GM12878 (cell line): ENCODE results near the gene MCM8. TPM values are rescaled to one million over a fixed set of nuclear protein-coding genes. Genes with fewer than 3 reads are reported as not detected.

ENCODE experiments used
- ATAC-seq: fragments of 200-7000 bp; cut with Tn5 transposase; 3 replicates; pipeline ENCODE4 v1.9.1; 2020; ENCODE audit warnings: mild to moderate bottlenecking, moderate library complexity
- BruUV-seq: library from RNA; stranded (reverse); fragments of 400-500 nt; replicated peaks from 2 replicates; lab custom pipeline; 2021; lab: Mats Ljungman, UMichigan
- CTCF ChIA-PET: fragments of 300-600 bp; sonication (Branson Sonifier 250); formaldehyde crosslinking; extraction: SDS; loops from one replicate; lab custom pipeline; 2021; ENCODE audit warnings: inconsistent platforms; lab: Yijun Ruan, JAX
- POLR2A ChIA-PET: fragments of 350-600 bp; formaldehyde crosslinking; extraction: SDS; loops from one replicate; lab custom pipeline; 2021; ENCODE audit warnings: inconsistent platforms; lab: Charles Lee
- RAD21 ChIA-PET: fragments of 300-600 bp; sonication (Branson Sonifier 250); formaldehyde crosslinking; loops from one replicate; lab custom pipeline; 2023; ENCODE audit warnings: antibody characterized with exemption; ENCODE audit not compliant: unreplicated experiment; lab: Charles Lee
- SMC1A ChIA-PET: fragments of 300-600 bp; sonication (Branson Sonifier 250); formaldehyde crosslinking; loops from one replicate; lab custom pipeline; 2023; ENCODE audit not compliant: unreplicated experiment, uncharacterized antibody; lab: Charles Lee
- DNase-seq: peaks from one replicate; pipeline ENCODE4 v3.0.0-alpha.2; 2011; ENCODE audit warnings: low read depth, low spot score
- FAIRE-seq: peaks from 3 replicates; lab custom pipeline; 2011; peaks lifted over from hg19 to GRCh38; lab: Jason Lieb, UNC
- H2AFZ ChIP-seq: 2 replicates; pipeline ENCODE4 v1.6.0; 2011; ENCODE audit warnings: low read depth, low read length, control low read depth; ENCODE audit not compliant: control insufficient read depth
- H3K27ac ChIP-seq: 2 replicates; pipeline ENCODE4 v1.5.1; 2011; ENCODE audit warnings: control low read depth; ENCODE audit not compliant: control insufficient read depth, insufficient read depth
- H3K27me3 ChIP-seq, 2 experiments: replicated peaks in 1 of 2; 2 replicates each; pipeline versions ENCODE4 v1.6.0 to v1.6.1; 2011; ENCODE audit warnings: low read length in 1 of 2; ENCODE audit not compliant: control insufficient read depth in 2 of 2, insufficient read depth in 2 of 2
- H3K36me3 ChIP-seq, 2 experiments: 2 replicates each; pipeline ENCODE4 v1.5.1; 2011; ENCODE audit warnings: low read length in 1 of 2; ENCODE audit not compliant: control insufficient read depth in 2 of 2, insufficient read depth in 2 of 2
- H3K4me1 ChIP-seq: 2 replicates; pipeline ENCODE4 v1.6.1; 2011; ENCODE audit warnings: mild to moderate bottlenecking, low read length, moderate library complexity, mixed read lengths; ENCODE audit not compliant: control insufficient read depth, insufficient read depth
- H3K4me2 ChIP-seq: 2 replicates; pipeline ENCODE4 v1.6.0; 2011; ENCODE audit warnings: control low read depth; ENCODE audit not compliant: control insufficient read depth, insufficient read depth
- H3K4me3 ChIP-seq: fragments of 200-600 bp; sonication (generic); 2 replicates; pipeline ENCODE4 v1.5.1; 2016
- H3K79me2 ChIP-seq: 2 replicates; pipeline ENCODE4 v1.6.0; 2011; ENCODE audit warnings: low read length; ENCODE audit not compliant: control insufficient read depth, insufficient read depth
- H3K9ac ChIP-seq: 2 replicates; pipeline ENCODE4 v1.8.0; 2011; ENCODE audit warnings: low read length, control low read depth, mixed read lengths; ENCODE audit not compliant: control insufficient read depth, insufficient read depth
- H3K9me3 ChIP-seq: replicated peaks from 3 replicates; pipeline ENCODE4 v1.5.1; 2011; ENCODE audit warnings: mild to moderate bottlenecking, low read length; ENCODE audit not compliant: control insufficient read depth, insufficient read depth
- H4K20me1 ChIP-seq: 2 replicates; pipeline ENCODE4 v1.6.0; 2011; ENCODE audit not compliant: control insufficient read depth, insufficient read depth
- BRCA1 ChIP-seq: IDR thresholded peaks from 2 replicates; pipeline ENCODE4 v1.6.1; 2011; ENCODE audit warnings: low read depth, low read length, improper control_type of control experiment
- CBX3 ChIP-seq: fragments of 200-600 bp; sonication (generic); IDR thresholded peaks from 2 replicates; pipeline ENCODE4 v1.6.1; 2016; ENCODE audit warnings: low read depth, borderline replicate concordance
- CHD2 ChIP-seq: IDR thresholded peaks from 2 replicates; pipeline ENCODE4 v1.6.1; 2011; ENCODE audit warnings: low read depth, low read length, improper control_type of control experiment, borderline replicate concordance
- EGR1 ChIP-seq, 2 experiments: IDR thresholded peaks; 1 replicate in 1 of 2; 2 replicates in 1 of 2; pipeline ENCODE4 v1.6.1; 2011 to 2012; ENCODE audit warnings: low read depth in 2 of 2, low read length in 2 of 2, borderline replicate concordance in 1 of 2, mild to moderate bottlenecking in 1 of 2, moderate library complexity in 1 of 2
- FOXK2 ChIP-seq: fragments of 450-650 bp; IDR thresholded peaks from 2 replicates; pipeline ENCODE4 v1.6.1; 2017; ENCODE audit warnings: mild to moderate bottlenecking, moderate library complexity
- GABPA ChIP-seq: IDR thresholded peaks from 2 replicates; pipeline ENCODE4 v1.6.1; 2014; ENCODE audit warnings: antibody characterized with exemption, low read depth, mild to moderate bottlenecking, inconsistent platforms
- JUNB ChIP-seq: IDR thresholded peaks from 2 replicates; pipeline ENCODE4 v1.6.1; 2016; ENCODE audit warnings: antibody characterized with exemption, mild to moderate bottlenecking
- JUND ChIP-seq: IDR thresholded peaks from 2 replicates; pipeline ENCODE4 v1.6.1; 2012; ENCODE audit warnings: low read depth, mild to moderate bottlenecking, low read length, improper control_type of control experiment, moderate library complexity
- RELA ChIP-seq: fragments of 450-650 bp; IDR thresholded peaks from 2 replicates; pipeline ENCODE4 v1.8.0; 2014; ENCODE audit warnings: borderline replicate concordance; ENCODE audit not compliant: partially characterized antibody
- STAT3 ChIP-seq: IDR thresholded peaks from 2 replicates; pipeline ENCODE4 v1.6.1; 2011; ENCODE audit warnings: low read depth, low read length, improper control_type of control experiment
- TARDBP ChIP-seq: IDR thresholded peaks from 2 replicates; pipeline ENCODE4 v1.6.1; 2016; ENCODE audit warnings: borderline replicate concordance
- TBL1XR1 ChIP-seq: IDR thresholded peaks from 2 replicates; pipeline ENCODE4 v1.6.1; 2012; ENCODE audit warnings: low read depth, low read length, improper control_type of control experiment
- TCF12 ChIP-seq: IDR thresholded peaks from 2 replicates; pipeline ENCODE4 v1.6.1; 2011; ENCODE audit warnings: low read depth, mild to moderate bottlenecking, low read length
- ZNF217 ChIP-seq: fragments of 450-650 bp; IDR thresholded peaks from 2 replicates; pipeline ENCODE4 v1.6.1; 2017; ENCODE audit warnings: antibody characterized with exemption, mild to moderate bottlenecking
- WGBS: methylation state at CpG from one replicate; pipeline ENCODE4 v1.1.6; 2016; ENCODE audit warnings: low lambda C conversion rate; ENCODE audit not compliant: insufficient replicate concordance, insufficient coverage; ENCODE audit errors: missing lambda C conversion rate; 5-methylcytosine and 5-hydroxymethylcytosine counted together
- in situ Hi-C: fragments of 300-500 bp; cut with MboI; formaldehyde crosslinking; loops from 9 replicates; pipeline ENCODE4 v1.14.3; 2018; ENCODE audit warnings: mixed read lengths
- intact Hi-C: fragments of 100-400 bp; cut with micrococcal nuclease; formaldehyde crosslinking; loops from one replicate; pipeline ENCODE4 v1.14.2; 2022; ENCODE audit not compliant: unreplicated experiment
- polyA plus RNA-seq, 11 experiments: library from polyadenylated mRNA; depleted of rRNA in 4 of 11; unstranded in 6 of 11; stranded (reverse) in 5 of 11; fragments of >200 nt; fragmentation: Nextera tagmentation in 4 of 11; fragmentation: Illumina TruSeq in 1 of 11; extraction: Ambion mirVana in 4 of 11; extraction: Trizol in 1 of 11; gene quantifications; 1 replicate in 1 of 11; 2 replicates in 10 of 11; pipeline versions ENCODE4 v1.2.1 to v1.2.3, GENCODE V29; 2011 to 2016; ENCODE audit warnings: inconsistent platforms in 2 of 11, missing spikeins in 2 of 11, low read depth in 1 of 11
- total RNA-seq, 4 experiments: library from RNA; depleted of rRNA in 3 of 4; stranded (reverse); fragments of >200 nt in 3 of 4; fragmentation: Illumina TruSeq in 1 of 4; extraction: Trizol in 1 of 4; gene quantifications; 2 replicates each; pipeline versions ENCODE4 v1.2.1 to v1.2.3, GENCODE V29; 2013 to 2021

MCM8 gene
- total and polyA plus RNA-seq, 10 of the 15 experiments (the other 5 are each of a cell fraction or from before 2014, with no cell fraction given) = 3.2 to 28.2 (median 16.0) TPM

GRCh38 chr20:5932796-5933195 lies 17.7 kb upstream of the MCM8 start:
- no peaks in the 10 kb centered on the region for H3K79me2 ChIP-seq
- ATAC-seq (no peak), DNase-seq (no peak), FAIRE-seq (no peak)
- TF ChIP-seq FOXK2 = no peak
- no peak for TF ChIP-seq CBX3
- TF ChIP-seq JUND = no peak
- TF ChIP-seq TCF12 = no peak
- no peak for TF ChIP-seq EGR1 (IDR thresholded peaks at IDR 0.05; ENCODE audit: borderline replicate concordance in 1 of 2, low read depth in 2 of 2, low read length in 2 of 2)
- TF ChIP-seq TARDBP = no peak
- TF ChIP-seq CHD2 = no peak
- TF ChIP-seq TBL1XR1 = no peak
- TF ChIP-seq STAT3 = no peak
- no peak for TF ChIP-seq BRCA1
- no peak for TF ChIP-seq ZNF217
- no peak for TF ChIP-seq JUNB
- no peak for TF ChIP-seq RELA
- no peak for TF ChIP-seq GABPA
- in situ Hi-C loops (loop anchor here (5.0 kb wide), 1 partner anchor 400 kb away; no protein-coding TSS in a partner anchor), intact Hi-C loops (loop anchor here (10.0 kb wide), 1 partner anchor 118 kb away; no protein-coding TSS in a partner anchor)
- no peak overlapping the region for H3K4me3 ChIP-seq
- H3K9me3 ChIP-seq = no peaks in the 10 kb centered on the region
- 0 out of 4 replicates have a peak, but pooled peaks cover 0 to under 1% of the 10 kb centered on the region in 2 experiments for H3K36me3 ChIP-seq
- no peak overlapping the region for H3K4me2 ChIP-seq
- WGBS = 32% methylated on average over 3 of the region's 3 CpGs
- RAD21 ChIA-PET = interaction anchor here (0.9 to 3.0 kb wide), 3 partner anchors 55 to 404 kb away, joined by 4 to 30 read pairs (median 7); no protein-coding TSS in a partner anchor
- BruUV-seq = no TSS peak
- POLR2A ChIA-PET = no interaction called here
- H3K27me3 ChIP-seq = peaks cover 0 to 3% of the 10 kb centered on the region in 2 experiments; a peak in 1 of 4 replicates
- no peak overlapping the region for H3K27ac ChIP-seq
- no peaks in the 10 kb centered on the region for H4K20me1 ChIP-seq
- no peak overlapping the region for H2AFZ ChIP-seq
- H3K4me1 ChIP-seq = no peaks in the 10 kb centered on the region
- CTCF ChIA-PET = interaction anchor here (0.8 to 5.0 kb wide), 9 partner anchors 8 to 403 kb away, joined by 3 to 77 read pairs (median 4); no protein-coding TSS in a partner anchor
- no peak overlapping the region for H3K9ac ChIP-seq
- SMC1A ChIA-PET = interaction anchor here (0.7 to 5.7 kb wide), 6 partner anchors 8 to 402 kb away, joined by 3 to 70 read pairs (median 6); no protein-coding TSS in a partner anchor
